ENCODE data around the gene VPS52. TPM values are rescaled to one million over a fixed set of nuclear protein-coding genes. Genes with fewer than 3 reads are reported as not detected.

Gene VPS52
- total and polyA plus RNA-seq, 9 of the 15 experiments (the other 6 are each of a cell fraction or from before 2014, with no cell fraction given): 24.4 to 103 (median 40.2) TPM

GRCh38 chr6:33204415-33205190 lies 67.1 kb downstream of the VPS52 start, which contains the start of gene HSD17B8 (continued):
- peak; percentile 45; the same call in 1 of the 2 replicates for TF ChIP-seq CREM (IDR thresholded peaks at IDR 0.05; ENCODE audit: low read depth)
- TF ChIP-seq REST (IDR thresholded peaks at IDR 0.05; ENCODE audit: borderline replicate concordance): no peak
- TF ChIP-seq REST (CRISPR knock-in tag; IDR thresholded peaks at IDR 0.05; ENCODE audit: low read depth): peak; percentile 65; the same call in 1 of the 2 replicates
- TF ChIP-seq, protein P1, sequence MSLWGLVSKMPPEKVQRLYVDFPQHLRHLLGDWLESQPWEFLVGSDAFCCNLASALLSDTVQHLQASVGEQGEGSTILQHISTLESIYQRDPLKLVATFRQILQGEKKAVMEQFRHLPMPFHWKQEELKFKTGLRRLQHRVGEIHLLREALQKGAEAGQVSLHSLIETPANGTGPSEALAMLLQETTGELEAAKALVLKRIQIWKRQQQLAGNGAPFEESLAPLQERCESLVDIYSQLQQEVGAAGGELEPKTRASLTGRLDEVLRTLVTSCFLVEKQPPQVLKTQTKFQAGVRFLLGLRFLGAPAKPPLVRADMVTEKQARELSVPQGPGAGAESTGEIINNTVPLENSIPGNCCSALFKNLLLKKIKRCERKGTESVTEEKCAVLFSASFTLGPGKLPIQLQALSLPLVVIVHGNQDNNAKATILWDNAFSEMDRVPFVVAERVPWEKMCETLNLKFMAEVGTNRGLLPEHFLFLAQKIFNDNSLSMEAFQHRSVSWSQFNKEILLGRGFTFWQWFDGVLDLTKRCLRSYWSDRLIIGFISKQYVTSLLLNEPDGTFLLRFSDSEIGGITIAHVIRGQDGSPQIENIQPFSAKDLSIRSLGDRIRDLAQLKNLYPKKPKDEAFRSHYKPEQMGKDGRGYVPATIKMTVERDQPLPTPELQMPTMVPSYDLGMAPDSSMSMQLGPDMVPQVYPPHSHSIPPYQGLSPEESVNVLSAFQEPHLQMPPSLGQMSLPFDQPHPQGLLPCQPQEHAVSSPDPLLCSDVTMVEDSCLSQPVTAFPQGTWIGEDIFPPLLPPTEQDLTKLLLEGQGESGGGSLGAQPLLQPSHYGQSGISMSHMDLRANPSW (CRISPR knock-in tag; IDR thresholded peaks at IDR 0.05): 0 out of 2 replicates have a peak, but pooled peaks have one; percentile 25
- peak; percentile 91 for TF ChIP-seq SP1 (CRISPR knock-in tag; IDR thresholded peaks at IDR 0.05)
- TF ChIP-seq YY1 (IDR thresholded peaks at IDR 0.05; ENCODE audit: borderline replicate concordance in 1 of 3, control insufficient read depth in 1 of 3, extremely low read depth in 1 of 3, insufficient read depth in 3 of 3, insufficient read length in 1 of 3, insufficient replicate concordance in 2 of 3, low read depth in 1 of 3, low read length in 2 of 3): peak; percentile 52 to 91 (median 83)
- TF ChIP-seq ERF (CRISPR knock-in tag; IDR thresholded peaks at IDR 0.05): peak; percentile 93
- TF ChIP-seq RBBP5 (IDR thresholded peaks at IDR 0.05; ENCODE audit: borderline replicate concordance, insufficient read depth, low read length, poor library complexity, severe bottlenecking): peak; percentile 76
- TF ChIP-seq POLR2G (IDR thresholded peaks at IDR 0.05; ENCODE audit: low read depth, low read length): peak; percentile 93
- TF ChIP-seq GTF2F1 (IDR thresholded peaks at IDR 0.05; ENCODE audit: low read depth, low read length): no peak
- TF ChIP-seq GABPB2 (CRISPR knock-in tag; conservative IDR thresholded peaks at IDR 0.05): 0 out of 2 replicates have a peak, but pooled peaks have one; percentile 18
- TF ChIP-seq, protein P2, sequence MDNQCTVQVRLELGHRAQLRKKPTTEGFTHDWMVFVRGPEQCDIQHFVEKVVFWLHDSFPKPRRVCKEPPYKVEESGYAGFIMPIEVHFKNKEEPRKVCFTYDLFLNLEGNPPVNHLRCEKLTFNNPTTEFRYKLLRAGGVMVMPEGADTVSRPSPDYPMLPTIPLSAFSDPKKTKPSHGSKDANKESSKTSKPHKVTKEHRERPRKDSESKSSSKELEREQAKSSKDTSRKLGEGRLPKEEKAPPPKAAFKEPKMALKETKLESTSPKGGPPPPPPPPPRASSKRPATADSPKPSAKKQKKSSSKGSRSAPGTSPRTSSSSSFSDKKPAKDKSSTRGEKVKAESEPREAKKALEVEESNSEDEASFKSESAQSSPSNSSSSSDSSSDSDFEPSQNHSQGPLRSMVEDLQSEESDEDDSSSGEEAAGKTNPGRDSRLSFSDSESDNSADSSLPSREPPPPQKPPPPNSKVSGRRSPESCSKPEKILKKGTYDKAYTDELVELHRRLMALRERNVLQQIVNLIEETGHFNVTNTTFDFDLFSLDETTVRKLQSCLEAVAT (IDR thresholded peaks at IDR 0.05): 0 out of 4 replicates have a peak, but pooled peaks of 1 of the 2 experiments have one; percentile 17
- TF ChIP-seq HMGN3 (IDR thresholded peaks at IDR 0.05; ENCODE audit: borderline replicate concordance, extremely low read depth, insufficient read length, low read depth, low read length): peak; percentile 91
